Posterior vena cava (tissue), 2 donors: ENCODE data around the gene APOL2. TPM values are rescaled to one million over a fixed set of nuclear protein-coding genes. Genes with fewer than 3 reads are reported as not detected.
"Not testable (repeated sequence)": the region's sequence is repeated elsewhere in the genome, so short reads cannot be mapped to it uniquely, and the experiment has no call there.

Source experiments
- DNase-seq: peaks from one replicate; pipeline ENCODE4 v3.0.0-alpha.2; 2020; ENCODE audit warnings: low spot score
- intact Hi-C, 2 donors: fragments of 100-400 bp; cut with DNase I; formaldehyde crosslinking; loops; one replicate each; pipeline versions ENCODE4 v1.14.1 to v1.14.2; 2022 to 2023
- total RNA-seq, 2 donors: library from RNA; stranded (reverse); fragmentation: NEBNext Ultra II Directional; extraction: Animal tissue kit (Norgen Biotek cat#: 25700); gene quantifications; one replicate each; pipeline ENCODE4 v1.2.1, GENCODE V29; 2021
- donor health status: DM: yes; HTN: yes; CAD: no.
- donor health status: DM: yes; HTN: yes; CAD: no.

APOL2 gene
- total RNA-seq, 2 donors from 2014 or later = 50.5 to 54.4 TPM

DNA sequence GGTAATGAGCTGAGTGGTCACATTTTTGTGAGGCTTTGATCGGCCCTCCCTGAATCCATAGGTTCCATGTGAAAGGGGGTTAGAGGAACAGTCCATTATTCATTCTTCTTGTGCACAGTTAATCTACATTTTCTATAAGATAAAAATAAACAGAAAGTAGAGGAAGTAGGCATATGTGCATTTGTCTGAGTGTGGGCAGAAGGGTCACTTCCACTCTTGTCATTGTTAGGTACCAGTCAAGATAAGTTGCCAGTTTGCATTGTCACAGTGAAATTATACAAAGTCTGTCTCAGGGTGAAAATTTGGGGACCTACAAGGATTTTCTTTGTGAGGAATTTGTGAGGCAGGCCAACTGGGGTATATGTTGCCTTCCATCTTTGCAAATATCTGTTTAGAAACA is 33.1 kb downstream of the APOL2 start:
- no peak for DNase-seq
- intact Hi-C loops = no loop called here

- DNase-seq, intact Hi-C loops: not testable (repeated sequence)
Measured at GRCh38 chr22:36205573-36205972, 33.8 kb downstream of the APOL2 start.

GRCh38 chr22:36204632-36205015 is 34.7 kb downstream of the APOL2 start:
- no peak for DNase-seq
- intact Hi-C loops = no loop called here

DNA sequence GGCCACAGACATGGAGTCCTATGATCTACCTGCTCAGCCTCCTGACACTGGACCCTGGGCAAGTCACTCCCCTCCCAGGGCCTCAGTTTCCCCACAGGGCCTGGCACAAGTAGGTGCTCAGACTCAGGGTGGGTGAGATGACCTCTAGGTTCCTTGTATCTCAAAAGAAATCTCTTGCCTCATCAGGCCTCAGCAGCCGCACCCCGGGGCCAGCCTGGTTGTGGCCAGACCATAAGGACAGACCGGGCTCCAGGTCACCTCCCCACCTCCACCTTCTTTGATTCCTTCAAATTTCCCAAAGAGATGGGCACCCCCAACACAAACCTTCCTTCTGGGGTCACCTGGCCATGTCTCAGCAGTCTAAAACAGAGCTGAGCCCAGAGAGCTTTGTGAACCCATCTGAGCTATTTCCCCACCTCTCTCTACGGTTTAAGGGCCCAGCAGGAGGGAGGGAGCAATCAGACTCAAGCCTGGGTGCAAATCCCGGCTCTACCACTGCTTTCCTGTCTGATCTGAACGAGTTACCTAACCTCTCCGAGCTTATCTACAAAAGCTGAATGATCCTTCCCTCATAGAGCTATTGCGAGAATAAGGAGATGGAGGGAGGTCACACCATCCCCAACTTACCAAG is 35.2 kb downstream of the APOL2 start:
- intact Hi-C loops = no loop called here
- DNase-seq = no peak

DNA sequence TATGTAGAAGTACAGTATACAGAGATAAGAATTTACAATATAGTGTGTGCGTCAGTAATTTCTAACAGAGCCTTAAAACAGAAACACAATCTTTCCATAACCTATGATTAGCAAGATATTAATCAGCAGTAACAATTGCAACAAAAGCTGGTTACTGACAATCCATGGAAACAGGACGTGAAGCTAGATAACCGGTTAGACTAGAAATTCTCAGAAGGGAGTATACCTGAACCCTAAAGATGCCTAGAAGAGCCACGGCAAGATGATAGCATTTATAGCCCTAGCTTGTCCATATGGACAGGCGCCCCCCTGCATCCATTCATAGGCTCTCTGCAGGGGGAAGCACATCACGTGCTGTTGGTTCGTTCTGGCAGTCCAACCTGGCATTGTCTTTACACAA is 35.9 kb downstream of the APOL2 start:
- intact Hi-C loops = not testable (repeated sequence)

DNA sequence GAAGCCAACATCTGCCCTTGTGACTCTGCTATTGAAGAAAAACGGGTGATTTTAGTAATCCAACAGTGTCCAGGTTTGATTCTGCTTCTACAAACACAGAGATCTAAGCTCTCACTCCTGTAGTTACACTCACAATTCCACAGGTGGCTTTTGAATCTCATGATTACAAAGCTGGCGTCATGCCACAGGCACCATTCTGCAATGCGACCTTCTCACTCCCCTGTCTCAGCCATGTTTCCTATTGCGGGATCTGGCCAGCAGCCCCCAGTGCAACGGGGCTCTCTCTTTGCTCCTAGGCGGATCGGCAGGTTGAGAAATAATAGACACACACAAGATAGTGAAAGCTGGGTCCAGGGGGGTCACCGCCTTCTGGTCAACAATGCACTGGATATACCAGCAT is 36.4 kb downstream of the APOL2 start:
- DNase-seq, intact Hi-C loops: not testable (repeated sequence)

More for the DNA sequence above, 35.9 kb downstream of the APOL2 start:
- DNase-seq = not testable (repeated sequence)

DNA sequence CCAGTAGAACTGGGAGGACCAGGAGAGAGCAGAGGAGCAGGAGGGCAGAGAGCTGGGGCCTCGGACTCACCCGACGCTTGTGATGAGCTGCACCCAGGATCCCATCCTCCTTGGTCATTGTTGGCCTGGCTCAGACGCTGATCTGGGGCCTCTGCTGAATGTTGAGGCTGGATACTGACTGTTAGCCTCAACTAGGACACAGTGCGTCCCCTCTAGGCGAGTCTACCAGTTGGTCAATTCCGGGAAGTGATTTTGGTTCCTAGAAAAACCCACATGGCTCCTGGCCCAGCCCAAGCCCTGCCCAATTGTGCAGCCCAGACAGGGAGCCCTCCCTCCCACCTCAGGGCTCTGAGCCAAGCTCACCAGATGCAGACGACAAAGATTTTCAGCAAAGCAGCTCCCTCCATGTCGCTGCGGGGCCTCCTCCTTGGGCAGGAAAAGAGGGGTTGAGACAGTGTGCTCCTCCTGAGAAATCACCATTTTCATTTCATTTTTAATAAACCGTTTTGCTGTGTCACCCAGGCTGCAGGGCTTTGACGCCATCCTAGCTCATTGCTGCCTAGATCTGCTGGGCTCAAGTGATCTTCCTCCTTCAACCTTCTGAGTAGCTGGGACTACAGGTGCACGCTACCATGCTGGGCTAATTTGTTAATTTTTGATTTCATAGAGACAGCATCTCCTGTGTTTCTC is 37.6 kb downstream of the APOL2 start, which contains the start of gene APOL4:
APOL4 (minus strand) TSS at position 180 of the 690 bp plus-strand sequence; CDS start at position 105, 75 bp downstream.
- peak; percentile 93 for DNase-seq
- intact Hi-C loops = no loop called here

- intact Hi-C loops, DNase-seq: not testable (repeated sequence)
Measured at GRCh38 chr22:36201025-36201424, 38.3 kb downstream of the APOL2 start.

DNA sequence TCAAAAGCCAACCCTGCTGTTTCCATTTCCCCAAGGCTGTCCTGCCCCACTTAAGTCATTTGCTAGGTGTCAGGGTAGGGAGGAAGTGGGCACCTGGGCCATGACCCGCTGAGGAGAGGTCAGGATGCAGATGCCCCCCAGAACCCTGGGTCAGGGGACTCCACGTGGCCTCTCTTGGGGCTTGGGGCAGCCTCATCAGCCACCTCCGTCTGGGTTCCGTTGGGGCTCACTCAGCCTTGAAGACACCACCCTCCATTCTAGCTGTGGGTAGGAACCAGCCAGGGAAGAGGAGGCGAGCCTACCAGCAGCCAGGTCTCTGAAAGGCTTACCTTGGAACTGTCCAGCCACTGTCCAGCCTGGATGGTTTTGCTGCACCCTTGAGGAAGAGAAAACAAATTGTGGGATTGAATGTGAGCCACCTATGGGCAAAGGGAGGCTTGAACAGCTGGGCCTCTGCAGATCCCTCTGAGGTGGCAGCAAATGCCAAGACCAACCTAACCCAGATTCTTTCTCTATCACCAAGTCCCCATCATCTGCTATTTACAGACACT is 40.3 kb downstream of the APOL2 start:
- DNase-seq = no peak
- intact Hi-C loops = loop anchor here (5.0 to 10.0 kb wide), 3 partner anchors 73 to 296 kb away; no protein-coding TSS in a partner anchor

GRCh38 chr22:36198536-36198935 is 40.8 kb downstream of the APOL2 start:
- intact Hi-C loops = loop anchor here (5.0 to 10.0 kb wide), 3 partner anchors 74 to 296 kb away; no protein-coding TSS in a partner anchor
- no peak for DNase-seq

GRCh38 chr22:36197514-36198146 is 41.7 kb downstream of the APOL2 start:
- intact Hi-C loops = loop anchor here (5.0 to 10.0 kb wide), 3 partner anchors 75 to 297 kb away; no protein-coding TSS in a partner anchor
- DNase-seq = no peak

GRCh38 chr22:36197065-36197440 is 42.3 kb downstream of the APOL2 start:
- no peak for DNase-seq
- intact Hi-C loops = loop anchor here (5.0 to 10.0 kb wide), 3 partner anchors 75 to 298 kb away; no protein-coding TSS in a partner anchor

- intact Hi-C loops = loop anchor here (5.0 to 10.0 kb wide), 3 partner anchors 76 to 298 kb away; no protein-coding TSS in a partner anchor
- DNase-seq = no peak
Measured at GRCh38 chr22:36196254-36197064, 42.9 kb downstream of the APOL2 start.

- intact Hi-C loops = loop anchor here (5.0 to 10.0 kb wide), 3 partner anchors 77 to 300 kb away; no protein-coding TSS in a partner anchor
Measured at GRCh38 chr22:36194971-36195370, 44.4 kb downstream of the APOL2 start.

DNA sequence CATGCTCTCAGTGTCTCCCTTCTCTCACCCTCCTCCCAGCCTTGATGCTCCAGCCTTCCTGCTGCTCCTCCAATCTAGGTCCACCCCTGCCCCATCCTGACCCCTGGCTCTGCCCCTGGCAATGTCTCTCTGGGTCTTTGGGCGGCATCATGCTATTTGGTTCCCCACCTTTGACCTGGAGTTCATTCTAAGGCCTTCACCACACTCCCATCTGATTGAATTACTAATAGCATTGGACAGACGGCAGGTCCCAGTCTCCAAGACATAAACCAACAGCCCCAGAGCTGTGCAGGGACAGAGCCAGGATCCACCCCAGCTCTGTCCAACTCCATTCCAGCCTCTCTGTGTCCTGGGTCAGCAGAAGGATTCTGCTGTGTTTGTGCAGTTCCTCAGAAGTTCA is 44.9 kb downstream of the APOL2 start:
- intact Hi-C loops = loop anchor here (10.0 kb wide), 2 partner anchors 80 to 300 kb away; no protein-coding TSS in a partner anchor
- no peak for DNase-seq

More at GRCh38 chr22:36194971-36195370, 44.4 kb downstream of the APOL2 start:
- peak; percentile 83 for DNase-seq

DNA sequence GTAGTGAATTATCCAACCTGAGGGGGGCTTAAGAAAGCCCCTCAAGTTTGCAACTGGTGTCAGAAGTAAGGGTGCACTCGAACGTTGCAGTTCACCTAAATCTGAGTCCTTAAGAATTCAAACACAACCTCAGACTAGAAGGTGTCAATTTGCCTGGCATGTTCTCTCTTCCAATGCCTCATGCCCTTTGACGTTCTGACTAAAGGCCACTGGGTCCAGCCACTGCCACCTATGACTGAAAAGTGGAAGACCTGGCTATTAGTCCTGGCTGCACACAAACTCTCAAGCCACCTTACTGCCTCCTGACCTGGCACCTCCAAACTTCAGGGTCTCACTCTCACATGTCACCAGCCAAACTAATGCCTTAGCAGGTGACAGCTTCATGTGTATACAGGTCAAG is 45.8 kb downstream of the APOL2 start:
- DNase-seq = no peak
- intact Hi-C loops = loop anchor here (10.0 kb wide), 2 partner anchors 81 to 301 kb away; no protein-coding TSS in a partner anchor

GRCh38 chr22:36193171-36193570 is 46.2 kb downstream of the APOL2 start:
- intact Hi-C loops = loop anchor here (10.0 kb wide), 2 partner anchors 82 to 302 kb away; no protein-coding TSS in a partner anchor
- DNase-seq = no peak

DNA sequence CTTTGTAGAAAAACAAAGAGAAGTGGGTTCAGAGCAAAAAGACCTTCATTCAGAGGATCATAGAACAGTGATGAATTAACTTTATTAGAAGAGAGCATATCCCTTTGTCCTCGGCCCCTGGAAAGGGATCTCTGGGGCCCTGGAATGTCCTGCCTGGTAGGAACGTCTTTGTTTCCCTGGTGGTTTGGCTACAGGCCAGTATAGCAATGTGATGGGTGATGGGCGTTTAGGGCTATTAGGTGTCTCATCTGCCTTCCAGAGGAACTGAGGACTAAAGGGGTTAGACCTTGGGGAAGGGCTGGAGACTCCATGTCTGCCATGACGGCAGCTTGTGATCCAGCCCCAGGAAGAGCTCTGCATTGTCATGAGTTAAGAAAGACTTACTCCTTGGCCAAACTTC is 46.8 kb downstream of the APOL2 start:
- DNase-seq = no peak

More for the DNA sequence above, 46.8 kb downstream of the APOL2 start:
- intact Hi-C loops = loop anchor here (10.0 kb wide), 2 partner anchors 82 to 302 kb away; no protein-coding TSS in a partner anchor
